ENCODE data around the gene RIC8A.
"Not testable (repeated sequence)": the region's sequence is repeated elsewhere in the genome, so short reads cannot be mapped to it uniquely, and the experiment has no call there.

The RIC8A gene

DNA sequence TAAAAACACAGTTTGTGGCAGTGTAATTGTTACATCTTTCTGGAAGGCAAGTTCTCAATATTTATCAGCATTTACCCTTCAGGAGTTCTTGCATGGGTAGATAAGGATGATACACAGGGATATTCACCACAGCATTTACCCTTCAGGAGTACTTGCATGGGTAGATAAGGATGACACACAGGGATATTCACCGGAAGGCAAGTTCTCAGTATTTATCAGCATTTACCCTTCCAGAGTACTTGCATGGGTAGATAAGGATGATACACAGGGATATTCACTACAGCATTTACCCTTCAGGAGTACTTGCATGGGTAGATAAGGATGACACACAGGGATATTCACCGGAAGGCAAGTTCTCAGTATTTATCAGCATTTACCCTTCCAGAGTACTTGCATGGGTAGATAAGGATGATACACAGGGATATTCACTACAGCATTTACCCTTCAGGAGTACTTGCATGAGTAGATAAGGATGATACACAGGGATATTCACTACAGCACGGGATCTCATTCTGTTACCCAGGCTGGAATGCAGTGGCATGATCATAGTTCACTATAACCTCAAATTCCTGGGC, 13.2 kb downstream of the RIC8A start:
- DNase-seq, result not testable (repeated sequence)

GRCh38 chr11:221539-221938, 14.0 kb downstream of the RIC8A start:
- no peak for DNase-seq

- DNase-seq, result no peak
Observed at GRCh38 chr11:221998-222789, 14.7 kb downstream of the RIC8A start.

DNA sequence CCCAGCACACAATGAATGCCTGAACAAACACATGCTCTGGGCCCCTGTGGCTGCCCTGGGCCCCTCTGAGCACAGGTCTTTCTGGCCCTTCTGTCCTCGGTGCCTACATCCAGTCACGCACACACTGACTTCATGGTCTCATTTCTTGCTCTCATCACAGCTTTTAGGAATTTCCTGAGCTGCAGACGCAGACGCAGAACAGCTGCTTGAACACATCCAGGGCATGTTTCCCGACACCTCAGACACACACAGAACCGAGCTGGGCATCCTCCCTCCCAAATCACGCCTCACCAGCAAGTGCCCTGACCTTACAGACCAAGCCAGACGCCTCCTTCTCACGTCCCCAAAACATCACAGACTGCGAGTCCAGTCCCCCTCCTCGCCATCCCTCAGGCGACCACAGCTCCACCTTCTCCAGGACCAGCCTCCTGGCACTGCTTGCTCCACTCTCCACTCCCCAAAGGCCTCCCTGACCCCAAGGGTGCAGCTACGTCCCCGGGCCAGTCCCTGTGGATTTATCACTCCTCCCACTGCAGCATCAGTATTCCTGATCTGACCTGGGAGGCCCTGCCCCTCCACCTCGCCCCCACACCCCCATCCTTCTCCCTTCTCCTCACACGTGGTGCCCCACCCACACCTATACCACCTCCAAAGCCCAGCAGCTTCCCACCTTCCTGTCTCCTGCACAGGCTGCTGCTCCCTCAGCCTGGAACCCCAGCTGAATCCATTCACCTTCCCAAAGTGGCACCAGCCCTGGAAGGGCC, 15.7 kb downstream of the RIC8A start:
- DNase-seq, result no peak

DNA sequence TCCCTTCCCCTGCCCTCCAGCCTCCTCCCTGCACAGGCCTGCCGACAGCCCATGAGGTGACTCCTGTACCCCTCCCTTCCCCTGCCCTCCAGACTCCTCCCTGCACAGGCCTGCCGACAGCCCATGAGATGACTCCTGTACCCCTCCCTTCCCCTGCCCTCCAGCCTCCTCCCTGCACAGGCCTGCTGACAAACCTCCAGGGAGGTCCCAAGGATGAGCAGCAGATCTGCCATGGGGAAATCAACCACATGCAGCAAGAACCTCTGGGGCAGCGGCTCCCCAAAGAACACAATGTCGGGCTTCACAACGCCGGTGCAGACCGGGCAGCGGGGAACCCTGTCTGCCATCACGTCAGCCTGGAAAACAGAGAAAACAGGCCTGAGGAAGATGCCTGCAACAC, 16.4 kb downstream of the RIC8A start:
- no peak for DNase-seq

DNA sequence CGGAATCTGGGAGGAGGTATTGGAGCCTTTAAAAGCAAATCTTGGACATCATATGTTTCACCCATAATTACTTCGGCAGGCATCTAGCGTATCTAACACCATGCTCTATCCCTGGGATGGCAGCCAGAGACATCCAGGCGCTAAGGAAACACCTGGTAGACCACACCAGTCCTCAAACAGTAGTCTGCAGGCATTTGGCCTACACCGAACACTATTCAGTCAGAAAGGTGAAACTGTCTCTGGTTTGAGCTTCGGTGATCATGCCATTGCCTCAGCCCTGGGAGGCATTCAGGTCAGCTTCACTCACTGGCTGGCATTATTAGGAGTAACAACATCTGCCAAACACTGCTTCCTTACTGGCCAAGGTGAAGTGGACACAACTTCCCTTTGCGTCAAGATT, 16.9 kb downstream of the RIC8A start:
- no peak for DNase-seq

- DNase-seq, result no peak
Observed at GRCh38 chr11:225734-226453, 18.4 kb downstream of the RIC8A start.

DNA sequence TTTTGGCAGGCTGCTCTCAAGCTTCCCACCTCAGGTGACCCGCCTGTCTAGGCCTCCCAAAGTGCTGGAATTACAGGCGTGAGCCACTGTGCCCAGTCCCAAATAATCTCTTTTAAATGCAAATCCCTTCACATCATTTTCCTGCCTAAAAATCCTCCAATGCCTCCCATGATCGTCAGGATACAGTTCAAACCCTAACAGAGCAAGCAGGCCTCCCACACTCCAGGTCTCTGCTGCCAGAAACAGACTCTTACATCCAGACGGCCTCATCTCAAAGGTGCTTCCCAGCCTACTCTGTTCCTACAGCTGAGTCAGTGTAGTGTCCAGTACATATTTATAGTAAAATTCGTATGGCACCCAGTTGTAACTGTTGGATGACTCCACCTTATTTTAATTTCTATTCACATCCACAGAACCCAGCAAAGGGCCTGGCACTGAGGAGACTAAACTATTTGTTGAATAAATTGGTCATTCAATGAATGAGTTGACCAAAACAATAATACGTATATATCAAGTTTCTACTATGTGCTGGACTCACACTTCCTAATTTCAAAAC, 20.4 kb downstream of the RIC8A start:
- DNase-seq, result no peak

DNA sequence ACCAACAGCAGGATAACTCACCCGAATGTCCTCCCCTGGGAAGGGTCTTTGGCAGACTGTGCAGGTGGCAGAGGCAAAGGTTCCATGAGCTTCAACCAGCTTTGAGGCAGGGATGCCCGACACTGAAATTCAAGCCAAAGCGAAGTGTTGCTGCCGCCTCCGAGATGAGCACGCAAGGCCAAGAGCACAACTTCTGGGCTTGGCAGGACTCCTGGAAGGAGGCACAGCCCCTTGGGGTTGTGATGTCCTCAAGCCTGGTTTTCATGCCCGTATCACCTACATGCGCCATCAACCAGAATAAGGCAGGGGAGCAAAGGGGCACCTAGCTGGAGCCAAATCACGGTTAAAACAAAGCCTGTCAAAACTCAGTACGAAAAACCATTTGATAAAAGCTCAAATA, 22.9 kb downstream of the RIC8A start:
- no peak for DNase-seq

DNA sequence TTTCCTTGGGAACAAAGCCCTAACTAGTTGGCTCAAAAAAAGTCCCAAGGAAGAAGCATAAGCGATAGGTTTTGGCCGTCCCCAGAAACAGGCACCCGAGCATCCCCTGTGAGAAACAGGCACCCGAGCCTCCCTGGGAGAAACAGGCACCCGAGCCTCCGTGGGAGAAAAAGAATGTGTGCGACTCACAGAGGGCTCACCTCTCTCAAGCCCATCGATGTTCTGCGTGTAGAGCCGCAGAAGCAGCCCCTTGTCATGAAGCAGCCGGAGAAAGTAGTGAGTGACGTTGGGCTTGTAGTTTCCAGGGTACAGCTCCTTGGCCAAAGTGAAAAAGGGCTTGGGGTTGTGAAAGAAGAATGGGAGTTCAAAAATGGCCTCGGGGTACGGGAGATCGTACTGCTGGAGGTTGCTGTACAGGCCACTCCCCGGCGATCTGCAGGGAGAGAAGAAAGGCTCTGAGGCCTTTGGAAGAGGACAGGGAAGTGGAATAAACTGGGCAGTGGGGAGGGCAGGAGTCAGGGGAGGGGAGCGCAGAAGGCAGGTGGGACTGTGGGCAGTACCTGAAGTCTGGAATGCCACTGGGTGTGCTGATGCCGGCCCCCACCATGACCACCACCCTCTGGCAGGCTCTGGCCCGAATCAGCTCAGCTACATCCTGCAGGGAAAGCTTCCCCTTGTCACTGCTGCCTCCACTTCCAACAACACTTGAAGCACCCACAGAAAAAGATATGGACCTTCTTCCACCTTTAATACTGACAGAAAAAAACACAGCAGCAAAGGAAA, 25.5 kb downstream of the RIC8A start:
- DNase-seq, result no peak

- no peak for DNase-seq
Observed at GRCh38 chr11:235180-235579, 27.7 kb downstream of the RIC8A start.

DNA sequence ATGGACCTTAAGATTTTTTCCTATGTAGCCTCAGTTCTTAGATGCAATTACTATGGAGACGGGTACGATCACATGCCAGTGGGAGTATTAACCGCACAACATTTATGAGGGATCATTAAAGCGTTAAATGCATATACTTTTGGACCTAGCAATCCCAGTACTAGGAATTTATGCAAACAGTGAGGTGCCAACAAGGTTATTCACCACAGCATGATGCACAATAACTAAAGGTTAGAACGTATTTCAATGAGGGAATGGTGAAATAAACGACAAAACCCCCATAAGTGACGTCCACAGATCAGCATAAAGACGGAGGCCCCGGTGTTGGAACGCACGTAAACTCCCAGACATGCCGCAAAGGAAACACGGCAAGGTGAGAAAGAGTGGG, 28.1 kb downstream of the RIC8A start:
- DNase-seq, result peak; percentile 57

GRCh38 chr11:235997-236773, 28.7 kb downstream of the RIC8A start, which contains the start of gene SIRT3:
TSS of gene SIRT3 (minus strand) at chr11:236342. CDS start at chr11:236328, 14 bp downstream.
- peak; percentile 93 for DNase-seq

DNA sequence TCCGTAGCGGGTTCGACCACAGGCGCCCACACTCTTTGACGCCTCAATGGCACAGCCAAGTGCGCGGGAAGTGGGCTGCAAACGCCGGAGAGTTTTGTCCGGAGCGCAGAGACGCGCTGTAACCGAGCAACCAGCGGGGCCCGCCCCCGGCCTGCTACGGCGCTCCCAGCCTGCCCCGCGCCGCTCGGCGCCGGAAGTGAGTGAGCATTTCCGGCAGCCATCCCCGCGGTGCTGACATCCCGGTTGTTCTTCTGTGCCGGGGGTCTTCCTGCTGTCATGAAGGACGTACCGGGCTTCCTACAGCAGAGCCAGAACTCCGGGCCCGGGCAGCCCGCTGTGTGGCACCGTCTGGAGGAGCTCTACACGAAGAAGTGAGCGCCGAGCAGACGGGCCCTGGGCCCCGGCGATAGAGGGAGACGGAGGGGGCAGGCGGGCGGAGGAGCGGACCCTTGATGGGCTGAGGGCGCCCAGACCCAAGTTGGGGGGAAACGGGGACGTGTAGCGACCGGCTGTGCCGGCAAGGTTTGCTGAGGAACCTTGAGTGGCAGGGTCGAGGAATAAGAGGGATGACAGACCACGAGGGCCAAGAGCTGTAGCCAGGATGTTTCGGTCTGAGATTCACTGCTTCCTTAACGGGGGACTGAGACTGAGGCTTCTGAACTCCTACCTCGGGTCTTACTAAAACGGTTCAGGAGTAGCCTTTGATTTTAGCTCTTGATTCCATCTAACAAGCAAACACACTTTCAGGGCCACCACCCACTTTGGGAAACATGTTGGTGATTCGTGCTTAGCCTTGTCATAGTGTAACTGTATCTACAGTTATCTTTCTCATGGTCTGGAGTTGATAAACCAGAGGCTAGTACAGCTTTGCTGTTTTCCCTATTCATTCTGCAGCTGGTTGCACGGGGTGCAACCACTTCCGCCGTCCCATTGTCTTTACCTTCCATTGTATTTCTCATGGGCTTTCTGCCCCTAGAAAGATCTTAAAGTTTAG, 29.6 kb downstream of the RIC8A start, which contains the start of gene PSMD13:
Gene PSMD13 (plus strand): TSS at position 203 of the 994 bp plus-strand sequence. CDS start 74 bp downstream, at position 277.
- DNase-seq, result peak; percentile 91

DNA sequence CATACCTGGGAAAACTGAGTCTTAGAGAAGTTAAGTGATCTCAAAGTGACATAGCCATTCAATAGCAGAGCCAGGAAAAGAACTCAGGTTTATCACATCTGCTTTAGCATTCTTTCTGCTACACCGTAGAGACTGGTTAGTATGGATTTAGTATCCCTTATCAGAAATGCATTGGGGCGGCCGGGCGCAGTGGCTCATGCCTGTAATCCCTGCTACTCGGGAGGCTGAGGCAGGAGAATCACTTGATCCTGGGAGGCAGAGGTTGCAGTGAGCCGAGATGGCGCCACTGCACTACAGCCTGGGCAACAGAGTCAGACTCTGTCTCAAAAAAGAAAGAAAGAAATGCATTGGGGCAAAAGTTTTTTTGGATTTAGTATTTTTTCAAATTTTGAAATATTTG, 30.8 kb downstream of the RIC8A start:
- DNase-seq, result not testable (repeated sequence)

DNA sequence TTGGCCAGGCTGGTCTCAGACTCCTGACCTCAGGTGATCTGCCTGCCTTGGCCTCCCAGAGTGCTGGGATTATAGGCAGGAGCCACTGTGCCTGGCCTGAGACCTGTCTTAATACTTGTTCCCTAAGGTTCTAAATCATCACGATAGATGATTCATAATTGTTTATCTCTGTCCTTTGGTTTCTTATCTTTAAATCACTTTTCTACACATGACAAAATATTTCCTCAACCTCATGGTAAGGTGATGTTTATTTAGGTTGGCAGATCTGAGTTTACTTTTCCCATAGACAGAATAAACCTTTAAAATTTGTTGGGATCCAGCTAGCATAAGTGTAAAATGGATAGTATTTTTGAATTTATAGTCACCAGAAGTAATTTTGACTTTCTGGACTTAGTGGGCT, 32.8 kb downstream of the RIC8A start:
- no peak for DNase-seq

GRCh38 chr11:241634-242033, 34.1 kb downstream of the RIC8A start:
- no peak for DNase-seq

- DNase-seq, result no peak
Observed at GRCh38 chr11:244376-244775, 36.9 kb downstream of the RIC8A start.

DNA sequence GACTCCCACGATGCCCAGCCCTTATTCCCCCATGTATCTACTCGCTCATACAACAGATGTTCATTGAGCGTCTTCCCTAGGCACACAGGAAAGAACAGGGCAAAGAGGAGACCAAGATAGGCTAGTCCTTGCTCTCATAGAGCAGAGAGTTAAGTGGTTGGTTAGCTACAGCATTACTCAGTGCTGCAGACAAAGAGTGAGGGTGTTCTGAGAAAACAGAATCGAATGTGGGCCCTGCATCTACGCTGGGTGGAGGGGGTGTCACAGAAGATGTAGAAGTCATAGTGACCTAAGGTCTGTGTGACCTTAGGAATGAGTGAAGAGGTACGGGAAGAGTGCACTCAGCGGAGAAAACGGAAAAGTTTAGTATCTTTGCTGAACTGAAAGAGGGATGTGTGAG, 41.6 kb downstream of the RIC8A start:
- no peak for DNase-seq

- no peak for DNase-seq
Observed at GRCh38 chr11:250274-250673, 42.8 kb downstream of the RIC8A start.

Data from activated CD4-positive, alpha-beta T cell treated with anti-CD3 and anti-CD28 coated beads, Interleukin-2, Interleukin-6, amounts not matched to agents 100 ng/mL and 50 ng/mL, durations not matched to agents 16 hours and 8 hours (primary cell).